ENCODE measurements around the gene SLIRP.

The SLIRP gene

DNA sequence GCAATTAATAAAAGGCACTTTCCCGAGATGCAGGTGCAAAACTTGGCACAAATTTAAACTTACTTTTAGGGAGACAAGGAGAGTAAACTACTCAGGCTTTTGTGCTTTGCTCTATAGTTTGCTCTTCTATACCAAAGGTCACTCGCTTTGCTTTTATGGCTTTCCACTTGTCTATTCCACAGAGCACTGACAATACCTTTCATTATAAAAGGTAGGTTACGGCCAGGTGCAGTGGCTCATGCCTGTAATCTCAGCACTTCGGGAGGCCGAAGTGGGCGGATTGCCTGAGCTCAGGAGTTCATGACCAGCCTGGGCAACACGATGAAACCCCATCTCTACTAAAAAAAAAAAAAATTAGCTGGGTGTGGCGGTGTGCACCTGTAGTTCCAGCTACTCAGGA, 33.0 kb upstream of the SLIRP start:
- H3K4me3 ChIP-seq (ENCODE audit: low read length): no peak overlapping the region
- no peak for DNase-seq (ENCODE audit: low read depth)
- TF ChIP-seq, protein P1, sequence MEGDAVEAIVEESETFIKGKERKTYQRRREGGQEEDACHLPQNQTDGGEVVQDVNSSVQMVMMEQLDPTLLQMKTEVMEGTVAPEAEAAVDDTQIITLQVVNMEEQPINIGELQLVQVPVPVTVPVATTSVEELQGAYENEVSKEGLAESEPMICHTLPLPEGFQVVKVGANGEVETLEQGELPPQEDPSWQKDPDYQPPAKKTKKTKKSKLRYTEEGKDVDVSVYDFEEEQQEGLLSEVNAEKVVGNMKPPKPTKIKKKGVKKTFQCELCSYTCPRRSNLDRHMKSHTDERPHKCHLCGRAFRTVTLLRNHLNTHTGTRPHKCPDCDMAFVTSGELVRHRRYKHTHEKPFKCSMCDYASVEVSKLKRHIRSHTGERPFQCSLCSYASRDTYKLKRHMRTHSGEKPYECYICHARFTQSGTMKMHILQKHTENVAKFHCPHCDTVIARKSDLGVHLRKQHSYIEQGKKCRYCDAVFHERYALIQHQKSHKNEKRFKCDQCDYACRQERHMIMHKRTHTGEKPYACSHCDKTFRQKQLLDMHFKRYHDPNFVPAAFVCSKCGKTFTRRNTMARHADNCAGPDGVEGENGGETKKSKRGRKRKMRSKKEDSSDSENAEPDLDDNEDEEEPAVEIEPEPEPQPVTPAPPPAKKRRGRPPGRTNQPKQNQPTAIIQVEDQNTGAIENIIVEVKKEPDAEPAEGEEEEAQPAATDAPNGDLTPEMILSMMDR (IDR thresholded peaks at IDR 0.05; ENCODE audit: insufficient read depth, low read depth, low read length, missing control alignments): no peak

DNA sequence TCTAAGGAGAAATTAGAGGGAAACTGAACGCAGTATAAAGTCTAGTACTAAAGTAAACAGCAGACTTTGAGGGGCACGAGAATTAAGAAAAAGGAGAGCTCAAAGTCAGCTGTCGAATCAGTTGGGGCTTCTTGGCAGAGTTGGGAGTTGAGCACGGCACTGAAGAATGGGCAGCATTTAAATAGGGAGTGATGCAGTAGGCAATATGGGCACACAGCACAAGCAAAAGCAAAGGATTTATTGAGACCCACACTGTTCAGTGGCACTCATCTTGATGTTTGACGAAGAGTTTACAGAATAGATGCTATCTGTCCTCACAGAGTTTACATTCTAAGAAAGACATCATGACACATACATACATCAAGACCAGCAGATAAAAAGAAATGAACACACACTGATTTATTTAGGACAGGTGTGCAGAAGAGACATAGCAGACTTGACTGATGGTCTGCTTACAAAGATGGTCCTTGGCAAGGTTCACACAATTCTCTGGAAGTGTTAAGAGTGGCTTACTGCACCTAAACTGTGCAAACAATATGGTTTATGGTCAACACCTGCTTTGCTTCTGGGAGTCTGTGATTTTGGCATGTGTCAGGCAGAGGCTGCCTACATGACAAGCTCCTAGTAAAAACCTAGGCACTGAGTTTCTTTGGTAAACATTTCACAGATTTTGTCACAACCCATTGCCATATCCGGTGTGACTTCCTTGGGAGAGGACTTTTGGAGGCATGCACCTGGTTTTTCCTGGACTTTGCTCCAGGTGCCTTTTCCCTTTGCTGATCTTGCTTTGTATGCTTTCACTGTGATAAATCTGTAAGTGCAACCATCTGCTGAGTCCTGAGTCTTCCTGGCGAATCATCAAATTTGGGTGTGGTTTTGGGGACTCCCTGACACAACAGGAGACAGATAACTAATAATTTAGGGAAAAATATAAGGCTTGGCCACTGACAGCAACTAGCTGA, 26.4 kb upstream of the SLIRP start:
- TF ChIP-seq, protein P1 (IDR thresholded peaks at IDR 0.05; ENCODE audit: insufficient read depth, low read depth, low read length, missing control alignments): no peak

DNA sequence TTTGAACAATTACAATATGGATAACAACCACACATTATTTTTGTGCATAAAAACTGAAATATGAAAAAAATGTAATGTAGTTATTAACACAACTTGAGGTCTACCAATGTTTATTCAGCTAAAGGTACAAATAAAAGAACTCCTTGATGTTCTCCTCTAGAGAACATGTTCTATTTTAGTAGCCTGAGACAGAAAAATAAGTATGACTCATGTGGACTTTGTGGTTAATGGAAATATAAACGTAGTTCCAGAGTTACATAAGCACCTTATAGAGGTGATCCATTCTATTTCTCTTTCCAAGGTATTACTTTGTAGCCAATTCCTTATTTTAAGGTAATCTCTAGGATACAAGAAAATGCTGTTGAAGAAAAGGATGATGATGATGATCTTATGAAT, 25.7 kb upstream of the SLIRP start:
- no peak overlapping the region for H3K4me3 ChIP-seq (ENCODE audit: low read length)
- DNase-seq (ENCODE audit: low read depth): peak; percentile 50
- TF ChIP-seq, protein P1 (IDR thresholded peaks at IDR 0.05; ENCODE audit: insufficient read depth, low read depth, low read length, missing control alignments): no peak

More for the DNA sequence above, 26.4 kb upstream of the SLIRP start:
- peak; percentile 18 for DNase-seq (ENCODE audit: low read depth)
- no peak overlapping the region for H3K4me3 ChIP-seq (ENCODE audit: low read length)

DNA sequence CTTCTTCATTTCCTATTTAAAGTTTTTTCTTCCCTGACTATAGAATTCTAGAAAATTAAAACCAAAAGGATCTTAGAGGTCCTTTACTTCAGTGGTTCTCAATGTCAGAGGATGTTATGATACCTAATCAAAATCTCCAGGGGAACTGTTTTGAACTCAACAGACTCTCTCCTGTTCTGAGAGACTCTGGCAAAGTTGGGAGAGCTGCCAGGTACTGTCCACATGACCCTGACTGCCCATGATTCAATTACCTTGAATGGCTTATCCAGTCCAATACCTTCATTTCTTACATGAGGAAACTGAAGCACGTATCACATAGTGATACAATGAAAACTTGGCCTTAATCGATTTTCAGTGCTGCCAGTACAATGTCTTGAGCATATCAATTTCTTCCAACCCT, 16.6 kb upstream of the SLIRP start:
- no peak overlapping the region for H3K4me3 ChIP-seq (ENCODE audit: low read length)
- TF ChIP-seq, protein P1 (IDR thresholded peaks at IDR 0.05; ENCODE audit: insufficient read depth, low read depth, low read length, missing control alignments): no peak
- DNase-seq (ENCODE audit: low read depth): no peak

DNA sequence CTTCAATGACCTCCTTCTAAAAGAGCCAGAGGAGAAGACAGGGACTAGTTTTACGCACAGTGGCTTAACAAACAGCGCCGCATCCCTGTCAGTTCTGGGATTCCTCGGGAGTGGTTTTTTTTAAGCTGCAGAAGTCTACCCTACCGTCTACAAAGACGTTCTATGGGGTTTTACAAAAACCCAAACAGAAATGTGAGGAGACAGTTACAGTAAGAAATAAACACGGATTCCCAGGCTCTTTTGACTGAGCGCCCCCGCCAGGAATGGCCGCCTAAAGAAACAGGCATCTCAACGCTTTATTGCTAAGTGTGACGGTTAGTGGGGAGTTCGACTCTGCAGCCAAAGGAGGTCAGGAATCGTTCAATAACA, 564 bp upstream of the SLIRP start:
- TF ChIP-seq, protein P1 (IDR thresholded peaks at IDR 0.05; ENCODE audit: insufficient read depth, low read depth, low read length, missing control alignments): peak; percentile 64
- DNase-seq (ENCODE audit: low read depth): peak; percentile 67
- peak overlapping the region; percentile 91 for H3K4me3 ChIP-seq (ENCODE audit: low read length)

DNA sequence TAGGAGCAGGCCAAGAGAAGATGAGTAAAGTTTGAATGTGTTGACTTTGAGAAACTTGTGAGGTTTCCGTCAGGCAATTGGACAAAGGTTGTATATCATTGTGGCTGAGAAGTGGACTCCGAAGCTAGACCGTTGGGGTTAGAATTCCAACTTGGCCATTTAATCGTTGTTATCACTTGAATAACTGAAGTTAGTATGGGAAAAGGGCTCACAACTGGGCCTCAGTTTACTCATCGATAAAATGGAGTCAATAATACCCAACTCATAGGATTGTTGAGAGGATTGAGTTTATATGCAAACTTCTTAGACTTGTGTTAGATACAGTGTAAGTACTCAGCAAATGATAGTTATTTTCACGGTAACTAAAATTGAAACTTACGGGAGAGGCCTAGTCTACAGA, 846 bp downstream of the SLIRP start:
- TF ChIP-seq, protein P1 (IDR thresholded peaks at IDR 0.05; ENCODE audit: insufficient read depth, low read depth, low read length, missing control alignments): no peak
- DNase-seq (ENCODE audit: low read depth): no peak

More for the DNA sequence above, 846 bp downstream of the SLIRP start:
- H3K4me3 ChIP-seq (ENCODE audit: low read length): peak overlapping the region; percentile 91

All from epithelial cell of esophagus (primary cell).